Esophagus muscularis mucosa (tissue), 4 donors: ENCODE data around the gene CPSF3. TPM values are rescaled to one million over a fixed set of nuclear protein-coding genes. Genes with fewer than 3 reads are reported as not detected.

Experiments used
- DNase-seq: peaks from one replicate; pipeline ENCODE4 v3.0.0-alpha.2; 2017; ENCODE audit errors: extremely low spot score
- H3K27ac ChIP-seq, 4 donors: fragments of 200-600 bp; sonication (generic); replicated peaks in 1 of 4; 1 replicate in 3 of 4; 2 replicates in 1 of 4; pipeline ENCODE4 v1.5.1; 2016 to 2019; ENCODE audit warnings: mild to moderate bottlenecking in 1 of 4
- H3K27me3 ChIP-seq, 4 donors: fragments of 200-600 bp; sonication (generic); one replicate each; pipeline versions ENCODE4 v1.5.1 to v1.6.0; 2016 to 2019
- H3K36me3 ChIP-seq, 4 donors: fragments of 200-600 bp; sonication (generic); one replicate each; pipeline ENCODE4 v1.5.1; 2016 to 2019
- H3K4me1 ChIP-seq, 4 donors: fragments of 200-600 bp; sonication (generic); one replicate each; pipeline ENCODE4 v1.5.1; 2016 to 2019
- H3K4me3 ChIP-seq, 4 donors: fragments of 200-600 bp; sonication (generic); 1 replicate in 2 of 4; 2 replicates in 2 of 4; pipeline ENCODE4 v1.5.1; 2016 to 2019; ENCODE audit warnings: mild to moderate bottlenecking in 4 of 4, moderate library complexity in 1 of 4
- H3K9me3 ChIP-seq, 4 donors: fragments of 200-600 bp; sonication (generic); 1 replicate in 3 of 4; 2 replicates in 1 of 4; pipeline ENCODE4 v1.5.1; 2016 to 2019
- CTCF ChIP-seq, 3 experiments: fragments of 200-600 bp in 2 of 3; fragments of 450-650 bp in 1 of 3; sonication (generic) in 2 of 3; IDR thresholded peaks; one replicate each; pipeline ENCODE4 v1.5.1; 2017 to 2019; ENCODE audit warnings: antibody characterized with exemption in 3 of 3, mild to moderate bottlenecking in 2 of 3, moderate library complexity in 1 of 3
- EP300 ChIP-seq: sonication (generic); formaldehyde crosslinking; IDR thresholded peaks from one replicate; pipeline ENCODE4 v1.6.1; 2017; ENCODE audit warnings: antibody characterized with exemption
- POLR2A ChIP-seq: fragments of 450-650 bp; IDR thresholded peaks from one replicate; pipeline ENCODE4 v1.6.1; 2017; ENCODE audit warnings: antibody characterized with exemption, moderate library complexity, mild to moderate bottlenecking, low read depth
- POLR2AphosphoS5 ChIP-seq, 2 donors: sonication (generic); formaldehyde crosslinking; IDR thresholded peaks; one replicate each; pipeline ENCODE4 v1.6.1; 2017; ENCODE audit warnings: antibody characterized with exemption in 2 of 2
- WGBS: methylation state at CpG from one replicate; pipeline ENCODE4 v1.1.5; 2018; 5-methylcytosine and 5-hydroxymethylcytosine counted together
- intact Hi-C: fragments of 100-400 bp; cut with DNase I; formaldehyde crosslinking; loops from one replicate; pipeline ENCODE4 v1.15.1; 2023
- total RNA-seq, 4 donors: library from RNA; depleted of rRNA; stranded (reverse); fragments of >200 nt; gene quantifications; one replicate each; pipeline versions ENCODE4 v1.1.0 to v1.2.1, GENCODE V29; 2016

The CPSF3 gene
- total RNA-seq, 4 donors from 2014 or later: 18.3 to 22.8 (median 20.7) TPM

- Histone ChIP-seq H3K4me3 (no peak overlapping the region), H3K9me3 (no peaks in the 10 kb centered on the region), H3K27me3 (no peaks in the 10 kb centered on the region), H3K4me1 (peaks cover 0 to 28% (median 19%) of the 10 kb centered on the region in 4 donors), H3K36me3 (peaks cover 19 to 73% (median 41%) of the 10 kb centered on the region in 4 donors), H3K27ac (no peak overlapping the region)
- DNase-seq: no peak
- WGBS: 96% methylated on average over 3 of the region's 3 CpGs
- intact Hi-C loops: no loop called here
- no peak for TF ChIP-seq EP300
- no peak for TF ChIP-seq POLR2AphosphoS5 (IDR thresholded peaks at IDR 0.05)
- no peak for TF ChIP-seq POLR2A
- TF ChIP-seq CTCF (IDR thresholded peaks at IDR 0.05): no peak
These were observed 13.3 kb upstream of the CPSF3 start for GRCh38 chr2:9410108-9410507.

GRCh38 chr2:9412781-9413180 lies 10.7 kb upstream of the CPSF3 start:
- WGBS: 85% methylated on average over 7 of the region's 7 CpGs
- H3K4me3 ChIP-seq: no peak overlapping the region
- peaks cover 19 to 88% (median 47%) of the 10 kb centered on the region in 4 donors for H3K36me3 ChIP-seq
- no peaks in the 10 kb centered on the region for H3K27me3 ChIP-seq
- DNase-seq: no peak
- no peaks in the 10 kb centered on the region for H3K9me3 ChIP-seq
- intact Hi-C loops: no loop called here
- H3K4me1 ChIP-seq: peaks cover 0 to 23% (median 3%) of the 10 kb centered on the region in 4 donors
- no peak overlapping the region for H3K27ac ChIP-seq
- TF ChIP-seq CTCF (IDR thresholded peaks at IDR 0.05): no peak
- no peak for TF ChIP-seq EP300
- TF ChIP-seq POLR2AphosphoS5 (IDR thresholded peaks at IDR 0.05): no peak
- TF ChIP-seq POLR2A: no peak

GRCh38 chr2:9415516-9416169 lies 7.8 kb upstream of the CPSF3 start:
- no peak for TF ChIP-seq CTCF (IDR thresholded peaks at IDR 0.05)
- TF ChIP-seq POLR2A: no peak
- TF ChIP-seq POLR2AphosphoS5 (IDR thresholded peaks at IDR 0.05): no peak
- TF ChIP-seq EP300: no peak
- H3K36me3 ChIP-seq: peaks cover 12 to 70% (median 35%) of the 10 kb centered on the region in 4 donors
- H3K4me1 ChIP-seq: peaks cover 3 to 22% (median 13%) of the 10 kb centered on the region in 4 donors
- H3K9me3 ChIP-seq: no peaks in the 10 kb centered on the region
- no peak for DNase-seq
- no peak overlapping the region for H3K4me3 ChIP-seq
- WGBS: 85% methylated on average over 16 of the region's 16 CpGs
- no peaks in the 10 kb centered on the region for H3K27me3 ChIP-seq
- H3K27ac ChIP-seq: no peak overlapping the region
- intact Hi-C loops: no loop called here

GRCh38 chr2:9416267-9416961 lies 7.0 kb upstream of the CPSF3 start:
- no peak overlapping the region for H3K4me3 ChIP-seq
- intact Hi-C loops: no loop called here
- no peak for DNase-seq
- WGBS: 93% methylated on average over 9 of the region's 9 CpGs
- no peak overlapping the region for H3K27ac ChIP-seq
- H3K9me3 ChIP-seq: no peaks in the 10 kb centered on the region
- H3K27me3 ChIP-seq: no peaks in the 10 kb centered on the region
- no peak for TF ChIP-seq EP300
- no peak for TF ChIP-seq CTCF (IDR thresholded peaks at IDR 0.05)
- TF ChIP-seq POLR2AphosphoS5 (IDR thresholded peaks at IDR 0.05): no peak
- TF ChIP-seq POLR2A: no peak
- peaks cover 6 to 30% (median 21%) of the 10 kb centered on the region in 4 donors for H3K4me1 ChIP-seq
- peaks cover 9 to 62% (median 28%) of the 10 kb centered on the region in 4 donors for H3K36me3 ChIP-seq
